ENCODE data around the gene ARHGAP31.

ARHGAP31 gene

GRCh38 chr3:119444590-119444989 lies 150.4 kb downstream of the ARHGAP31 start:
- no peak for DNase-seq (ENCODE audit: low read depth)
- no peak overlapping the region for H3K4me3 ChIP-seq (ENCODE audit: low read depth, low read length)
- TF ChIP-seq, protein P1, sequence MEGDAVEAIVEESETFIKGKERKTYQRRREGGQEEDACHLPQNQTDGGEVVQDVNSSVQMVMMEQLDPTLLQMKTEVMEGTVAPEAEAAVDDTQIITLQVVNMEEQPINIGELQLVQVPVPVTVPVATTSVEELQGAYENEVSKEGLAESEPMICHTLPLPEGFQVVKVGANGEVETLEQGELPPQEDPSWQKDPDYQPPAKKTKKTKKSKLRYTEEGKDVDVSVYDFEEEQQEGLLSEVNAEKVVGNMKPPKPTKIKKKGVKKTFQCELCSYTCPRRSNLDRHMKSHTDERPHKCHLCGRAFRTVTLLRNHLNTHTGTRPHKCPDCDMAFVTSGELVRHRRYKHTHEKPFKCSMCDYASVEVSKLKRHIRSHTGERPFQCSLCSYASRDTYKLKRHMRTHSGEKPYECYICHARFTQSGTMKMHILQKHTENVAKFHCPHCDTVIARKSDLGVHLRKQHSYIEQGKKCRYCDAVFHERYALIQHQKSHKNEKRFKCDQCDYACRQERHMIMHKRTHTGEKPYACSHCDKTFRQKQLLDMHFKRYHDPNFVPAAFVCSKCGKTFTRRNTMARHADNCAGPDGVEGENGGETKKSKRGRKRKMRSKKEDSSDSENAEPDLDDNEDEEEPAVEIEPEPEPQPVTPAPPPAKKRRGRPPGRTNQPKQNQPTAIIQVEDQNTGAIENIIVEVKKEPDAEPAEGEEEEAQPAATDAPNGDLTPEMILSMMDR (IDR thresholded peaks at IDR 0.05; ENCODE audit: insufficient read depth, low read depth, low read length, missing control alignments), result no peak

- TF ChIP-seq, protein P1 (IDR thresholded peaks at IDR 0.05; ENCODE audit: insufficient read depth, low read depth, low read length, missing control alignments), result no peak
- DNase-seq (ENCODE audit: low read depth), result no peak
Measured at GRCh38 chr3:119453822-119454221, 159.6 kb downstream of the ARHGAP31 start.

DNA sequence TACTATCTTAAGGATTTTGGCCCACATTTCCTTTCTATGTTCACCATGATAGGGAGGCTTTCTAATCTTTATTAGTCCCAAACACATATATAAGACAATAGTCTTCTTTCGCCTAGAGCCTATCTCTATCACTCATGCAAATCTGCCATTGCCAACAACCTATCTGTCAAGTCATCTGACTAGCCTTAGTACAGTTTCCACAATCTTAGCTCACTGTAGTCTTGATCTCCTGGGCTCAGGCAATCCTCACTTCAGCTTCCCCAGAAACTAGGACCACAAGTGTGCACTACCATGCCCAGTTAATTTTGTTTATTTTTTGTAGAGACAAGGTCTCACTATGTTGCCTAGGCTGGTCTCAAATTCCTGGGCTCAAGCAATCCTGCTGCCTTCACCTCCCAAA lies 162.3 kb downstream of the ARHGAP31 start:
- no peak for DNase-seq (ENCODE audit: low read depth)
- H3K4me3 ChIP-seq (ENCODE audit: low read depth, low read length), result no peak overlapping the region
- TF ChIP-seq, protein P1 (IDR thresholded peaks at IDR 0.05; ENCODE audit: insufficient read depth, low read depth, low read length, missing control alignments), result no peak

More at GRCh38 chr3:119453822-119454221, 159.6 kb downstream of the ARHGAP31 start:
- no peak overlapping the region for H3K4me3 ChIP-seq (ENCODE audit: low read depth, low read length)

DNA sequence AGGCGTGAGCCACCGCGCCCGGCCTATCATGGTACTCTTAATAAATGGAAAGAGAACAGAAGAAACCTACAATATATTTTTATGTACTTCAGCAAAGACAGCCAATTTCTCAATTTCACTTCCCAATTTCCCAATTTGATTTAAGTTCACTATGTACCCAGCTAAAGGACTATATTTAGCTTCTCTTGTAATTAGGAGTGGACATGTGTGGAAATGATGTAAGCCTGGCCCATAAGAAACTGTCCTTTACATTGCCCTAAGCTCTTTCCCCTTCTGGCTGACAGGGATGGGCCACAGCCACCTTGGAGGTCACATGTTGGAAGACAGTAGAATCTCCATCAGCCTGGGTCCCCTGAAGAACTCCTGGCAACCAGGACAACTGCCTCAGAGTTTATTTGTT lies 163.1 kb downstream of the ARHGAP31 start:
- TF ChIP-seq, protein P1 (IDR thresholded peaks at IDR 0.05; ENCODE audit: insufficient read depth, low read depth, low read length, missing control alignments), result no peak
- no peak for DNase-seq (ENCODE audit: low read depth)
- no peak overlapping the region for H3K4me3 ChIP-seq (ENCODE audit: low read depth, low read length)

- TF ChIP-seq, protein P1 (IDR thresholded peaks at IDR 0.05; ENCODE audit: insufficient read depth, low read depth, low read length, missing control alignments), result no peak
- peak within 1 kb of the TSS; percentile 65 for H3K4me3 ChIP-seq (ENCODE audit: low read depth, low read length)
- peak; percentile 99 for DNase-seq (ENCODE audit: low read depth)
Measured at GRCh38 chr3:119463171-119464169, 169.3 kb downstream of the ARHGAP31 start, which contains the start of gene TMEM39A. Gene TMEM39A (minus strand): TSS chr3:119463615. CDS start chr3:119462074, 1,541 bp downstream.

- TF ChIP-seq, protein P1 (IDR thresholded peaks at IDR 0.05; ENCODE audit: insufficient read depth, low read depth, low read length, missing control alignments), result no peak
- peak overlapping the region; percentile 99 for H3K4me3 ChIP-seq (ENCODE audit: low read depth, low read length)
- no peak for DNase-seq (ENCODE audit: low read depth)
Measured at GRCh38 chr3:119468041-119468440, 173.9 kb downstream of the ARHGAP31 start.
